ENCODE results near the gene TRAT1. TPM values are rescaled to one million over a fixed set of nuclear protein-coding genes. Genes with fewer than 3 reads are reported as not detected.

TRAT1 gene
- total RNA-seq, 1 experiment from 2014 or later = not detected

- no peak overlapping the region for H3K27ac ChIP-seq (ENCODE audit: low read length)
- ChIA-PET POLR2A (ENCODE audit: unreplicated experiment) (no interaction called here), CTCF (no interaction called here)
- TF ChIP-seq CTCF (conservative IDR thresholded peaks at IDR 0.05; ENCODE audit: low read depth, low read length) (no peak), EZH2phosphoT487 (IDR thresholded peaks at IDR 0.05; ENCODE audit: borderline replicate concordance, low read length) (no peak), EZH2 (IDR thresholded peaks at IDR 0.05; ENCODE audit: low read length, unreplicated experiment) (no peak)
- ATAC-seq (no peak), DNase-seq (no peak)
- peaks cover 67% of the 10 kb centered on the region for H3K27me3 ChIP-seq (ENCODE audit: low read length)
- no peak overlapping the region for H3K4me2 ChIP-seq (ENCODE audit: low read length)
- H3K9me2 ChIP-seq (replicated peaks; ENCODE audit: low read length) = no peaks in the 10 kb centered on the region
- no peaks in the 10 kb centered on the region for H3F3A ChIP-seq (ENCODE audit: low read length, unreplicated experiment)
- H3K79me2 ChIP-seq (ENCODE audit: low read length) = no peaks in the 10 kb centered on the region
- H3K36me3 ChIP-seq (ENCODE audit: low read depth, low read length) = no peaks in the 10 kb centered on the region
- H3K9me3 ChIP-seq (ENCODE audit: low read length) = no peaks in the 10 kb centered on the region
- H3K4me1 ChIP-seq (ENCODE audit: insufficient read depth, low read length) = no peaks in the 10 kb centered on the region
- no peaks in the 10 kb centered on the region for H4K20me1 ChIP-seq (ENCODE audit: low read length)
- no peak overlapping the region for H3K9ac ChIP-seq (ENCODE audit: low read length)
- no TSS peak for BruUV-seq (replicated peaks)
- intact Hi-C loops (cut with micrococcal nuclease) = no loop called here
- no peak overlapping the region for H2AFZ ChIP-seq (ENCODE audit: low read length)
- H3K4me3 ChIP-seq (ENCODE audit: low read length) = no peak overlapping the region
Measured at GRCh38 chr3:108887777-108888176, 65.2 kb downstream of the TRAT1 start.

GRCh38 chr3:108891833-108892232 lies 69.2 kb downstream of the TRAT1 start:
- no peaks in the 10 kb centered on the region for H3K36me3 ChIP-seq (ENCODE audit: low read depth, low read length)
- no peak overlapping the region for H3K27ac ChIP-seq (ENCODE audit: low read length)
- ATAC-seq (no peak), DNase-seq (no peak)
- H3K27me3 ChIP-seq (ENCODE audit: low read length) = peaks cover 61% of the 10 kb centered on the region
- H3F3A ChIP-seq (ENCODE audit: low read length, unreplicated experiment) = no peaks in the 10 kb centered on the region
- CTCF ChIA-PET = no interaction called here
- POLR2A ChIA-PET (ENCODE audit: unreplicated experiment) = no interaction called here
- no peaks in the 10 kb centered on the region for H4K20me1 ChIP-seq (ENCODE audit: low read length)
- no peak overlapping the region for H2AFZ ChIP-seq (ENCODE audit: low read length)
- intact Hi-C loops (cut with micrococcal nuclease) = no loop called here
- H3K4me3 ChIP-seq (ENCODE audit: low read length) = no peak overlapping the region
- no peaks in the 10 kb centered on the region for H3K9me2 ChIP-seq (replicated peaks; ENCODE audit: low read length)
- BruUV-seq (replicated peaks) = no TSS peak
- H3K4me1 ChIP-seq (ENCODE audit: insufficient read depth, low read length) = no peaks in the 10 kb centered on the region
- no peaks in the 10 kb centered on the region for H3K79me2 ChIP-seq (ENCODE audit: low read length)
- no peak overlapping the region for H3K9ac ChIP-seq (ENCODE audit: low read length)
- H3K9me3 ChIP-seq (ENCODE audit: low read length) = no peaks in the 10 kb centered on the region
- H3K4me2 ChIP-seq (ENCODE audit: low read length) = no peak overlapping the region
- TF ChIP-seq EZH2phosphoT487 (IDR thresholded peaks at IDR 0.05; ENCODE audit: borderline replicate concordance, low read length) = no peak
- no peak for TF ChIP-seq EZH2 (IDR thresholded peaks at IDR 0.05; ENCODE audit: low read length, unreplicated experiment)
- no peak for TF ChIP-seq CTCF (conservative IDR thresholded peaks at IDR 0.05; ENCODE audit: low read depth, low read length)

GRCh38 chr3:108894981-108895380 lies 72.4 kb downstream of the TRAT1 start:
- intact Hi-C loops (cut with micrococcal nuclease) = no loop called here
- no peak overlapping the region for H2AFZ ChIP-seq (ENCODE audit: low read length)
- no peak overlapping the region for H3K9ac ChIP-seq (ENCODE audit: low read length)
- POLR2A ChIA-PET (ENCODE audit: unreplicated experiment) = no interaction called here
- H3K4me1 ChIP-seq (ENCODE audit: insufficient read depth, low read length) = no peaks in the 10 kb centered on the region
- no peaks in the 10 kb centered on the region for H4K20me1 ChIP-seq (ENCODE audit: low read length)
- TF ChIP-seq CTCF (conservative IDR thresholded peaks at IDR 0.05; ENCODE audit: low read depth, low read length) = no peak
- TF ChIP-seq EZH2 (IDR thresholded peaks at IDR 0.05; ENCODE audit: low read length, unreplicated experiment) = no peak
- TF ChIP-seq EZH2phosphoT487 (IDR thresholded peaks at IDR 0.05; ENCODE audit: borderline replicate concordance, low read length) = no peak
- no peaks in the 10 kb centered on the region for H3K79me2 ChIP-seq (ENCODE audit: low read length)
- no TSS peak for BruUV-seq (replicated peaks)
- peak; percentile 19 for DNase-seq
- H3K9me2 ChIP-seq (replicated peaks; ENCODE audit: low read length) = no peaks in the 10 kb centered on the region
- no peak overlapping the region for H3K4me3 ChIP-seq (ENCODE audit: low read length)
- H3K9me3 ChIP-seq (ENCODE audit: low read length) = no peaks in the 10 kb centered on the region
- no peak for ATAC-seq
- H3K27ac ChIP-seq (ENCODE audit: low read length) = no peak overlapping the region
- CTCF ChIA-PET = no interaction called here
- H3K4me2 ChIP-seq (ENCODE audit: low read length) = no peak overlapping the region
- H3K36me3 ChIP-seq (ENCODE audit: low read depth, low read length) = no peaks in the 10 kb centered on the region
- no peaks in the 10 kb centered on the region for H3F3A ChIP-seq (ENCODE audit: low read length, unreplicated experiment)
- H3K27me3 ChIP-seq (ENCODE audit: low read length) = peaks cover 64% of the 10 kb centered on the region

Data from PC-3 (cell line).